HEK293T (cell line): Measurements from ENCODE around the gene TNFRSF18.

Experiments
- CTCF ChIA-PET: fragments of 350-600 bp; formaldehyde crosslinking; extraction: SDS; loops from one replicate; lab custom pipeline; 2021; ENCODE audit warnings: antibody characterized with exemption, inconsistent platforms; lab: Yijun Ruan, JAX
- POLR2A ChIA-PET: fragments of 350-600 bp; formaldehyde crosslinking; extraction: SDS; loops from one replicate; lab custom pipeline; 2020; ENCODE audit warnings: antibody characterized with exemption, inconsistent platforms; lab: Yijun Ruan, JAX
- DNase-seq: peaks from one replicate; pipeline ENCODE4 v3.0.0; 2012; ENCODE audit warnings: mixed read lengths; ENCODE audit errors: extremely low spot score
- ARNT ChIP-seq: fragments of 450-650 bp; IDR thresholded peaks from 2 replicates; pipeline ENCODE4 v1.6.1; 2017; ENCODE audit warnings: mild to moderate bottlenecking
- BHLHE40 ChIP-seq: fragments of 450-650 bp; IDR thresholded peaks from 2 replicates; pipeline ENCODE4 v1.6.1; 2016; ENCODE audit warnings: mild to moderate bottlenecking, moderate library complexity, borderline replicate concordance
- CTBP1 ChIP-seq: fragments of 450-650 bp; IDR thresholded peaks from 2 replicates; pipeline ENCODE4 v1.6.1; 2016; ENCODE audit warnings: borderline replicate concordance
- ELF4 ChIP-seq: fragments of 450-650 bp; IDR thresholded peaks from 2 replicates; pipeline ENCODE4 v1.6.1; 2017; ENCODE audit warnings: antibody characterized with exemption
- FOXA1 ChIP-seq: fragments of 450-650 bp; IDR thresholded peaks from 2 replicates; pipeline ENCODE4 v1.6.1; 2016; ENCODE audit warnings: mild to moderate bottlenecking
- FOXK2 ChIP-seq: fragments of 450-650 bp; IDR thresholded peaks from 2 replicates; pipeline ENCODE4 v1.6.1; 2016; ENCODE audit warnings: mild to moderate bottlenecking
- FOXM1 ChIP-seq: fragments of 450-650 bp; IDR thresholded peaks from 2 replicates; pipeline ENCODE4 v1.6.1; 2017; ENCODE audit warnings: mild to moderate bottlenecking, borderline replicate concordance
- HDGF ChIP-seq: fragments of 450-650 bp; IDR thresholded peaks from 2 replicates; pipeline ENCODE4 v1.6.1; 2017; ENCODE audit warnings: antibody characterized with exemption, borderline replicate concordance
- L3MBTL2 ChIP-seq: fragments of 450-650 bp; conservative IDR thresholded peaks from 2 replicates; pipeline ENCODE4 v1.6.1; 2016; ENCODE audit warnings: mild to moderate bottlenecking
- LEF1 ChIP-seq: fragments of 450-650 bp; IDR thresholded peaks from 2 replicates; pipeline ENCODE4 v1.6.1; 2017; ENCODE audit warnings: mild to moderate bottlenecking, borderline replicate concordance
- NFRKB ChIP-seq: fragments of 450-650 bp; IDR thresholded peaks from 2 replicates; pipeline ENCODE4 v1.6.1; 2016; ENCODE audit warnings: mild to moderate bottlenecking, moderate library complexity
- SP1 ChIP-seq: fragments of 450-650 bp; IDR thresholded peaks from 2 replicates; pipeline ENCODE4 v1.6.1; 2017
- SUZ12 ChIP-seq: fragments of 450-650 bp; IDR thresholded peaks from 2 replicates; pipeline ENCODE4 v1.6.1; 2016; ENCODE audit warnings: mild to moderate bottlenecking
- TARDBP ChIP-seq: fragments of 450-650 bp; IDR thresholded peaks from 2 replicates; pipeline ENCODE4 v1.6.1; 2016
- ZNF384 ChIP-seq: fragments of 450-650 bp; IDR thresholded peaks from 2 replicates; pipeline ENCODE4 v1.6.1; 2016
- TF ChIP-seq, protein P1 (sequence below): fragments of 450-650 bp; IDR thresholded peaks from 2 replicates; pipeline ENCODE4 v1.6.1; 2016

Gene TNFRSF18

GRCh38 chr1:1206966-1207531 is 657 bp upstream of the TNFRSF18 start:
- ChIA-PET POLR2A (no interaction called here), CTCF (no interaction called here)
- TF ChIP-seq, protein P1, sequence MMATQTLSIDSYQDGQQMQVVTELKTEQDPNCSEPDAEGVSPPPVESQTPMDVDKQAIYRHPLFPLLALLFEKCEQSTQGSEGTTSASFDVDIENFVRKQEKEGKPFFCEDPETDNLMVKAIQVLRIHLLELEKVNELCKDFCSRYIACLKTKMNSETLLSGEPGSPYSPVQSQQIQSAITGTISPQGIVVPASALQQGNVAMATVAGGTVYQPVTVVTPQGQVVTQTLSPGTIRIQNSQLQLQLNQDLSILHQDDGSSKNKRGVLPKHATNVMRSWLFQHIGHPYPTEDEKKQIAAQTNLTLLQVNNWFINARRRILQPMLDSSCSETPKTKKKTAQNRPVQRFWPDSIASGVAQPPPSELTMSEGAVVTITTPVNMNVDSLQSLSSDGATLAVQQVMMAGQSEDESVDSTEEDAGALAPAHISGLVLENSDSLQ = no peak
- no peak for TF ChIP-seq HDGF
- TF ChIP-seq LEF1 = no peak
- TF ChIP-seq FOXA1 = no peak
- TF ChIP-seq NFRKB = no peak
- no peak for TF ChIP-seq SUZ12
- no peak for TF ChIP-seq ARNT
- no peak for TF ChIP-seq TARDBP
- no peak for TF ChIP-seq FOXK2
- no peak for DNase-seq

DNA sequence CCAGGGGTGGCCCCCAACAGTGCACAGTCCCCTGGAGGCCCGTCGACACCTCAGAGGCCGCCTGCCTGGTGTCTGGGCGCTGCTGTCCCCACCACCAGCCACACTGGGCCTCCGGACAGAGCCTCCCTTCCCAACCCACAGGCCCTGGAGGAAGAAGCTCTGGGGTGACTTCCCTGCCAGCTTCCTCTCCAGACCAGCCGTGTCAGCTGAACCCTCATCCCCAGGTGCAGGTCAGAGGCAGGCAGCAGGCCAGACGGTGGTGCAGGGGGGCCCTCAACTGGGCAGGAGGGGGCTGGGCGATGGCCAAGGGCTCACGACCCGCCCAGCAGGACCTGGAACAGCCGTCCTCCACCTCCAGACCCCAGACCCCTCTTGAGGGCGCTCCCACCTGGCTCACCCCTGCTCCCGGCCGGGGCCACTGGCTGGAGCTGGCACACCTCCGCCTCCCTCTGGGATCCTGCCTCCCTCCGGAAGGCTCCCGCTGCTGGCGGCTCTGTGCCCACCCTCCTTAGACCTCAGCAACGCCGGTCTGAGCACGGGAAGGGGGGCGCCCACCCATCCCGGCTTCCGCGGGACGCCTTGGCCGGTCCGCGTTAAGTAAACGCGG is 520 bp downstream of the TNFRSF18 start:
- DNase-seq = no peak
- CTCF ChIA-PET = interaction anchor here (0.5 kb wide), 1 partner anchor 53 kb away, joined by 4 read pairs; no protein-coding TSS in a partner anchor
- TF ChIP-seq L3MBTL2 (no peak), FOXK2 (no peak), SUZ12 (no peak), BHLHE40 (no peak), FOXM1 (no peak), ZNF384 (no peak), ARNT (no peak)
- POLR2A ChIA-PET = interaction anchor here (1.6 kb wide), 1 partner anchor 25 kb away, joined by 5 read pairs; no protein-coding TSS in a partner anchor

DNA sequence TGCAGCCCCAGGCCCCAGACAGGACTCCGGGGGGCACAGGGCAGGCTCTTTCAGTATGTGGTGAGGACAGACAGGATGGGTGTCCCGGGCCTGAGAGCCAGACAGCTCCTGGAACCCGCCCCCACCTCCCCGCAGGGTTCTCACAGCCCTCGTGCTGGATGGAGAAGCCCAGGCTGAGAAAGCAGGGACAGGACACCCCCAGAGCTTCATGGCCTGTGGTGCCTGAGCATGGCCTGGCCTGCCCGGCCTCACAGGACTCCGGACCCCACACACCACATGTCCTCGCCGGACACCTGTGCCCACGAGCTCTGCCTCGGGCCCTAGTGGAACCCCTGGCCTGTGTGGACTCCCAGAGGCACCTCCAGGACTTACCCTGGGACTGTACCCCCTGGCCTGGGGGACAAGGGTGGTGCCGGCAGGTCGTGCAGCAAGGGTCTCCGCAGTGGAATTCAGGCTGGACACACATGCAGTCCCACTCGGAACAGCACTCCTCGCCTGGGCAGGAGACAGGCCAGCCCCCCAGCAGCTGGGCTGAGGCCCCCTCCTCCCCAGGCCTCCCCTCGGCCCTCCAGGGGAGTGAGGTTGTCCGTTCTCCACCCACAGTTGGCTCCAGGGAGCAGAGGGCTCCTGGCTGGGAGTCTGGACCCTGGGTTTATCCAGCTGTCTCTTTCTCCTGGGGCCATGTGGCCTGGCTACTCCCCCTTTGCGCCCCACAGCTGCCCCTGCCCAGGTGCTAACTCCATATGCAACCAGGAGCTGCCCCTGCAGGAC is 1.2 kb downstream of the TNFRSF18 start:
- ChIA-PET POLR2A (interaction anchor here (1.6 kb wide), 1 partner anchor 26 kb away, joined by 5 read pairs; no protein-coding TSS in a partner anchor), CTCF (no interaction called here)
- no peak for TF ChIP-seq FOXA1
- no peak for TF ChIP-seq BHLHE40
- TF ChIP-seq TARDBP = no peak
- no peak for TF ChIP-seq ZNF384
- TF ChIP-seq LEF1 = no peak
- TF ChIP-seq L3MBTL2 = no peak
- TF ChIP-seq SUZ12 = no peak
- no peak for TF ChIP-seq ELF4
- TF ChIP-seq FOXM1 = no peak
- no peak for TF ChIP-seq SP1
- no peak for TF ChIP-seq CTBP1
- no peak for TF ChIP-seq ARNT
- no peak for TF ChIP-seq NFRKB
- TF ChIP-seq, protein P1 = no peak
- no peak for TF ChIP-seq FOXK2
- TF ChIP-seq HDGF = no peak
- DNase-seq = no peak

DNA sequence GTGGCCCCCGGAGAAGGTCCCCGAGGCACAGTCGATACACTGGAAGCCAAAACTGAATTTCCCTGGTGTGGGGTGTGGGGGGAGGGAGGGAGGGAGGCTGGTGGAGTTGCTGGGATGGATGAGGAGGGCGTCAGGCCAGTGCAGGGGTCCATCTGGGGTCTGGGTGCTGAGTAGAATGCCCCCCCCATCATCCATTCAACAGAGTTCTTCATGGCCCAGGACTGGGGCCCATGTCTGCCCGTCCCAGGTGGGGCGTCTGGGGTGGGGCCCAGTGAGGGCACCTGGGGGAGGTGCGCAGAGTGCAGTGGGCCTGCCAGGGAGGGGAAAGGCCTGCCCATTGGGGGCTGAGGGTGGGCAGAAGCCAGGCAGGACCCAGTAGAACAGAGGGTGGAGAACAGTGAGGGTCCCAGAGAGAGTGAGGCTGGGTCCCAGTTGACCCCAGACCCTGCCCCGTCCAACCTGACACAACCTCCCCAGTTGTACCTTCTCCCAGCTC is 1.9 kb downstream of the TNFRSF18 start:
- TF ChIP-seq L3MBTL2 = no peak
- no peak for TF ChIP-seq ELF4
- no peak for TF ChIP-seq HDGF
- no peak for TF ChIP-seq ARNT
- POLR2A ChIA-PET = interaction anchor here (1.6 kb wide), 1 partner anchor 27 kb away, joined by 5 read pairs; no protein-coding TSS in a partner anchor
- no peak for DNase-seq
- CTCF ChIA-PET = no interaction called here

GRCh38 chr1:1203561-1204424 is 2.6 kb downstream of the TNFRSF18 start:
- DNase-seq = no peak
- TF ChIP-seq FOXA1 = no peak
- no peak for TF ChIP-seq NFRKB
- TF ChIP-seq L3MBTL2 = no peak
- TF ChIP-seq HDGF = no peak
- no peak for TF ChIP-seq ZNF384
- no peak for TF ChIP-seq FOXK2
- TF ChIP-seq, protein P1 = no peak
- no peak for TF ChIP-seq SUZ12
- TF ChIP-seq ELF4 = no peak
- no peak for TF ChIP-seq LEF1
- TF ChIP-seq TARDBP = no peak
- CTCF ChIA-PET = no interaction called here
- POLR2A ChIA-PET = interaction anchor here (1.6 kb wide), 1 partner anchor 27 kb away, joined by 5 read pairs; no protein-coding TSS in a partner anchor
